Kidney (tissue), 14 donors: ENCODE measurements around the gene PLEKHD1. TPM values are rescaled to one million over a fixed set of nuclear protein-coding genes. Genes with fewer than 3 reads are reported as not detected.

Experiments
- DNase-seq, 5 donors: peaks; one replicate each; pipeline ENCODE4 v3.0.0-alpha.2; 2013 to 2020
- FAIRE-seq: peaks from 2 replicates; lab custom pipeline; 2012; peaks lifted over from hg19 to GRCh38; lab: Jason Lieb, UNC
- H3K27ac ChIP-seq, 2 donors: one replicate each; pipeline ENCODE4 v1.7.0; 2013; ENCODE audit warnings: low read depth in 2 of 2, low read length in 2 of 2, inconsistent platforms in 1 of 2
- H3K27me3 ChIP-seq: one replicate; pipeline ENCODE4 v1.7.1; 2013; ENCODE audit warnings: low read length, inconsistent platforms; ENCODE audit not compliant: control insufficient read depth, insufficient read depth
- H3K36me3 ChIP-seq, 3 donors: one replicate each; pipeline versions ENCODE4 v1.7.0 to v1.7.1; 2013; ENCODE audit warnings: low read length in 3 of 3, control low read depth in 1 of 3, inconsistent platforms in 1 of 3; ENCODE audit not compliant: insufficient read depth in 3 of 3, control insufficient read depth in 2 of 3
- H3K4me1 ChIP-seq, 3 donors: one replicate each; pipeline versions ENCODE4 v1.7.0 to v1.7.1; 2013; ENCODE audit warnings: low read length in 3 of 3, inconsistent platforms in 1 of 3, low read depth in 1 of 3; ENCODE audit not compliant: control insufficient read depth in 2 of 3, insufficient read depth in 2 of 3
- H3K4me3 ChIP-seq, 3 donors: one replicate each; pipeline versions ENCODE4 v1.7.0 to v1.8.1; 2013; ENCODE audit warnings: low read length in 3 of 3, control low read depth in 1 of 3, inconsistent platforms in 1 of 3
- H3K9ac ChIP-seq, 3 donors: one replicate each; pipeline versions ENCODE4 v1.7.0 to v1.7.1; 2013; ENCODE audit warnings: low read length in 3 of 3, control low read depth in 1 of 3, inconsistent platforms in 1 of 3
- H3K9me3 ChIP-seq, 3 donors: one replicate each; pipeline versions ENCODE4 v1.7.0 to v1.7.1; 2013; ENCODE audit warnings: low read length in 3 of 3, control low read depth in 1 of 3, inconsistent platforms in 1 of 3; ENCODE audit not compliant: control insufficient read depth in 2 of 3, insufficient read depth in 1 of 3
- intact Hi-C: fragments of 100-400 bp; cut with DNase I; formaldehyde crosslinking; loops from one replicate; pipeline ENCODE4 v1.11.1; 2022
- polyA plus RNA-seq: library from polyadenylated mRNA; stranded (reverse); fragments of 350-450 nt; fragmentation: Illumina TruSeq; extraction: RNeasy Lipid Tissue Mini Kit (QIAGEN cat#74804); gene quantifications from one replicate; pipeline ENCODE4 v1.2.3, GENCODE V29; 2014; ENCODE audit warnings: low read depth, low replicate concordance; ENCODE audit not compliant: insufficient read depth
- total RNA-seq: library from RNA; stranded (reverse); fragmentation: NEBNext Ultra II Directional; extraction: Animal tissue kit (Norgen Biotek cat#: 25700); gene quantifications from one replicate; pipeline ENCODE4 v1.2.1, GENCODE V29; 2021
- TF ChIP-seq, protein P1 (sequence below): IDR thresholded peaks from 3 replicates; pipeline ENCODE4 v1.5.1; 2012; ENCODE audit warnings: mild to moderate bottlenecking, moderate library complexity, borderline replicate concordance; ENCODE audit not compliant: insufficient read depth; ENCODE audit errors: extremely low read depth
- donor health status: control.
- donor health status: control.
- donor health status: control.
- donor health status: control.
- donor health status: control.
- donor health status: DM: yes; HTN: yes; CAD: no.
- donor health status: Normal renal cell carcinoma (clear cell type).

Gene PLEKHD1
- total and polyA plus RNA-seq, 2 donors from 2014 or later, result 0.25 to 3.4 TPM

DNA sequence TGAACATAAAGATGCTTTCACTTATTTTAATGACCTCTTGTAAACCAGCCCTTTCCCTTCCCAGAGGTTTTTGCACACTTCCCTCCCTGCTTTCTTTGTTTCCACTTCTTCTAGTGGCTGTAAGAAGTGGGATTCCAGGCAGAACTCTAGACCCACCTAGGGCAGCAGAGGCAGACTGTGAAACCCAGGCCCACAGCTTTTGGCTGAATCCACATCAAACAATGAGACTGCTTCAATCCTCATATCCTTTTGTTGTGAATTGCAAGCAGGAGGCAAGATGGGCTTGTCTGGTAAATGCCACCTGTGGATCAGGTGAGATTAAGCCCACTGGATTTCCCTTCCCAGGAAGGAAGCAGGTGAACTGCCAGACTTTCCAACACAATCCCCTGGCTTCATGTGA, 77.4 kb downstream of the PLEKHD1 start:
- DNase-seq (no peak), FAIRE-seq (no peak)
- Histone ChIP-seq H3K9me3 (no peaks in the 10 kb centered on the region), H3K9ac (no peak overlapping the region), H3K36me3 (no peaks in the 10 kb centered on the region), H3K27me3 (no peaks in the 10 kb centered on the region), H3K4me1 (no peaks in the 10 kb centered on the region), H3K4me3 (no peak overlapping the region), H3K27ac (no peak overlapping the region)
- TF ChIP-seq, protein P1, sequence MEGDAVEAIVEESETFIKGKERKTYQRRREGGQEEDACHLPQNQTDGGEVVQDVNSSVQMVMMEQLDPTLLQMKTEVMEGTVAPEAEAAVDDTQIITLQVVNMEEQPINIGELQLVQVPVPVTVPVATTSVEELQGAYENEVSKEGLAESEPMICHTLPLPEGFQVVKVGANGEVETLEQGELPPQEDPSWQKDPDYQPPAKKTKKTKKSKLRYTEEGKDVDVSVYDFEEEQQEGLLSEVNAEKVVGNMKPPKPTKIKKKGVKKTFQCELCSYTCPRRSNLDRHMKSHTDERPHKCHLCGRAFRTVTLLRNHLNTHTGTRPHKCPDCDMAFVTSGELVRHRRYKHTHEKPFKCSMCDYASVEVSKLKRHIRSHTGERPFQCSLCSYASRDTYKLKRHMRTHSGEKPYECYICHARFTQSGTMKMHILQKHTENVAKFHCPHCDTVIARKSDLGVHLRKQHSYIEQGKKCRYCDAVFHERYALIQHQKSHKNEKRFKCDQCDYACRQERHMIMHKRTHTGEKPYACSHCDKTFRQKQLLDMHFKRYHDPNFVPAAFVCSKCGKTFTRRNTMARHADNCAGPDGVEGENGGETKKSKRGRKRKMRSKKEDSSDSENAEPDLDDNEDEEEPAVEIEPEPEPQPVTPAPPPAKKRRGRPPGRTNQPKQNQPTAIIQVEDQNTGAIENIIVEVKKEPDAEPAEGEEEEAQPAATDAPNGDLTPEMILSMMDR, result no peak
- intact Hi-C loops, result no loop called here

DNA sequence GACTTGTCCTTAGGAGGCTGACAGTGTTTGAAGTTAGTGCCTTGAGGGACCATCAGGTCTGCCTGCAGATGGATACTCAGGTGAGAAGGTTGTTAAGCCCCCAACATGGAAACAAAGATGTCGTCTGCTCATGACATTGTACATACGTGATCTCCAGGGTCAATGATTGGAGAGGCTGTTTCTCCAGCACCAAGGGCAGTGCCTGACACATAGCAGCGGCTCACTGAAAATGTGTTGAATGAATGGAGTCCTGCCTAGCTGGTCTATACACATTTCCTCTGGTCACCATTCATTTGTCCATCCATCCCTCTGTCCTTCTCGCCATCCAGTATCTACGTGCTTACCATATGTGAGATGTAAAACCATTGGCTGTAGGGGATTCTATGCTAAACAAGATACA, 83.0 kb downstream of the PLEKHD1 start:
- TF ChIP-seq, protein P1, result no peak
- H3K9me3 ChIP-seq, result no peaks in the 10 kb centered on the region
- intact Hi-C loops, result no loop called here
- no peak overlapping the region for H3K27ac ChIP-seq
- H3K4me3 ChIP-seq, result no peak overlapping the region
- H3K36me3 ChIP-seq, result no peaks in the 10 kb centered on the region
- H3K4me1 ChIP-seq, result peaks cover 0 to 12% (median 0%) of the 10 kb centered on the region in 3 donors
- H3K9ac ChIP-seq, result no peak overlapping the region
- no peak for FAIRE-seq
- DNase-seq, result no peak
- H3K27me3 ChIP-seq, result peaks cover 27% of the 10 kb centered on the region

DNA sequence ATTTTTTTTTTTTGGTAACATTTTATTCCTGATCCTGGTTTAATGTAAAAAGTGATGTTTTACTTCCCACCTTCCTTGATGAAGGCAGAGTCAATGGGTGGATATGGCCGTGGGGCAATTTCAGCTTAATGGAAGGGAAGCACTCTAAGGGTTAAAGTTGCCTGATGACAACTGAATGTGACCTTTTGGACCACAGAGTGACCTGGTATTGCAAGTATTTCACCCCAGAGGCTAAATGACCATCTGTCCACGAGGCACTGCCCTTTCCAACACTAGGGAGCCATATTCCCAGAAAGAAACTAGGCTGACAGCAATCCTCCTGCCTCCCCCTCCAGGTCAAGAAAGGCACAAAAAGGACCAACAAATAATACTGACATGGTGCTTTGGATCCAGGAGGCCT, 85.3 kb downstream of the PLEKHD1 start:
- H3K4me3 ChIP-seq, result no peak overlapping the region
- no peak for DNase-seq
- no peaks in the 10 kb centered on the region for H3K9me3 ChIP-seq
- peaks cover 0 to 21% (median 0%) of the 10 kb centered on the region in 3 donors for H3K4me1 ChIP-seq
- no peaks in the 10 kb centered on the region for H3K36me3 ChIP-seq
- H3K27me3 ChIP-seq, result peaks cover 27% of the 10 kb centered on the region
- H3K9ac ChIP-seq, result no peak overlapping the region
- TF ChIP-seq, protein P1, result no peak
- intact Hi-C loops, result no loop called here
- H3K27ac ChIP-seq, result no peak overlapping the region
- no peak for FAIRE-seq

DNA sequence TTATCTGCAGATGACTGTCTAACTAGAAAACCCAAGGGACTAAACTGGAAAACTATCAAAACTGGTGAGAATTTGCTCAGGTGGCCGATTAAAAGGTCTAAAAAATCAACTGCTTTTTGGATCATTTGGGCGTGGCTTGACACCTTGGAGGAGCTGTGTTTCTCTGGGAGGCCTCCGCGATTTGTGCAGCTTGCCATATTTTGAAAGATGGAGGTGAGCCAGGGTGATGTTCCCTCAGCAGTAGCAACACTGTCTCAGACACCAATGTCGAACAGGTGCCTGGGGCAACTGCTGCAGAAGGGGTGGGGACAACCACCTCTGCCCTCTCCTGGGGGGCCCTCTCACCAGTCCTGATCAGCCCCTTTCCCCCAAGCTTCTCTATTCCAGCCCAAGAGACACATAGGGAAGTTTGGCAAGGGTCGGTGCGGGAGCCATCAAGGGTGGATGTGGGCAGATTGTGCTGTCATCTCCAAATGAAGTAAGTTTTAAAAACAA, 86.4 kb downstream of the PLEKHD1 start:
- Histone ChIP-seq H3K4me3 (no peak overlapping the region), H3K9me3 (no peaks in the 10 kb centered on the region), H3K27ac (no peak overlapping the region), H3K36me3 (no peaks in the 10 kb centered on the region), H3K27me3 (peaks cover 27% of the 10 kb centered on the region), H3K4me1 (peaks cover 0 to 21% (median 0%) of the 10 kb centered on the region in 3 donors), H3K9ac (no peak overlapping the region)
- intact Hi-C loops, result no loop called here
- no peak for FAIRE-seq
- DNase-seq, result no peak
- TF ChIP-seq, protein P1, result no peak
